SK-N-MC (cell line): ENCODE measurements around the gene CRYGC.

Source experiments
- EZH2 ChIP-seq: fragments of 200-600 bp; sonication (generic); IDR thresholded peaks from one replicate; pipeline ENCODE4 v1.6.1; 2017; ENCODE audit warnings: antibody characterized with exemption
- POLR2AphosphoS5 ChIP-seq: IDR thresholded peaks from 2 replicates; pipeline ENCODE4 v1.6.1; 2012; ENCODE audit warnings: mild to moderate bottlenecking, low read depth, low read length, borderline replicate concordance

- TF ChIP-seq POLR2AphosphoS5 (no peak), EZH2 (no peak)
Measured at GRCh38 chr2:208175840-208176153, 46.2 kb upstream of the CRYGC start.
